NK-92 treated with Interleukin-12 subunit alpha and Interleukin-12 subunit beta, amount 100 ng/mL, for 24 hours (cell line): Measurements from ENCODE around the gene ANKRD36.
"Not testable (repeated sequence)": the region's sequence is repeated elsewhere in the genome, so short reads cannot be mapped to it uniquely, and the experiment has no call there.

Experiments
- DNase-seq: peaks from one replicate; lab custom pipeline; 2025; lab: John Stamatoyannopoulos, UW

Gene ANKRD36

GRCh38 chr2:97113882-97114255 is 916 bp downstream of the ANKRD36 start:
- DNase-seq, result not testable (repeated sequence)

- DNase-seq, result not testable (repeated sequence)
Observed at GRCh38 chr2:97129090-97129489, 16.1 kb downstream of the ANKRD36 start.

DNA sequence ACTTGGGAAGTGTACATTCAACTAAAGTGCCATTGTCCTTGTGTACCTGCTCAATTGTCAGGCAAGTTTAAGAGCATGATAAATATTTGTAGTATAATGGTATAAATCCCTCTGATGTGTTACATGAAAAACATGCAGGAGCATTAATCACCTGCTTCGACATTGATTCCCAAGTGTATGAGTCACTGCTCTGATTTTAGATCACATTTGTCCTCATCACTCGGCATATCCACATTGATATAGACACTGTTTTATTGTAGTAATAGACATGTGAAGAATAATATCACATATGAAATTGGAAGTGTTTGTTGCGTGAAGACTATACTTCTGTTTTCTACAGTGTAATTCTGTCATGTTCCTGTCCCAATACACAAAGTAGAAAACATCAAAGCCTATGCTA is 31.1 kb downstream of the ANKRD36 start:
- not testable (repeated sequence) for DNase-seq

DNA sequence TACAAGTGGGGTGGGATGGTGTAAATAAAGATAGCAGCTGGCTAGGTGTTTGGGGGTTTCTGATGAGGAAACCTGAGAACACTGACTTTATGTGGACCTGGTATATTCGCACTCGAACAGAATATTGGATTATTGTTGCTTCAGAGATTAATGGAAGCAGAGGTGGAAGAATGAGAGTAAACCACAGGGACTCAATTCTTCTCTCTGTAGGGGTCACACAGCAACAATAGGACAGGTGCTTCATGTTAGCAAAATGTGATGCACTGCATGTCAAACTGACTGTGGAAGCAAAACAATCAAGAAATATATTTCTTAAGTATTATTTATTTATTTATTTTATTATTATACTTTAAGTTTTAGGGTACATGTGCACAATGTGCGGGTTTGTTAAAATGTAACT is 53.6 kb downstream of the ANKRD36 start:
- DNase-seq, result not testable (repeated sequence)

GRCh38 chr2:97167938-97168337 is 55.0 kb downstream of the ANKRD36 start:
- DNase-seq, result not testable (repeated sequence)

DNA sequence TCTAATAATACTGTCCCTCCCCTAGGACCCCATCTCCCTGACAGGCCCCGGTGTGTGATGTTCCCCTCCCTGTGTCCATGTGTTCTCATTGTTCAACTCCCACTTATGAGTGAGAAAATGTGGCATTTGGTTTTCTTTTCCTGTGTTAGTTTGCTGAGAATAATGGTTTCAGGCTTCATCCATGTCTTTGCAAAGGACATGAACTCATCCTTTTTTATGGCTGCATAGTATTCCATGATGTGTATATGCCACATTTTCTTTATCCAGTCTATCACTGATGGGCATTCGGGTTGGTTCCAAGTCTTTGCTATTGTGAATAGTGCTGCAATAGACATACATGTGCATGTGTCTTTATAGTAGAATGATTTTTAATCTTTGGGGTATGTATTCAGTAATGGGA is 55.6 kb downstream of the ANKRD36 start:
- DNase-seq, result not testable (repeated sequence)

- not testable (repeated sequence) for DNase-seq
Observed at GRCh38 chr2:97180391-97180790, 67.4 kb downstream of the ANKRD36 start.

GRCh38 chr2:97195349-97195748 is 82.4 kb downstream of the ANKRD36 start:
- not testable (repeated sequence) for DNase-seq

DNA sequence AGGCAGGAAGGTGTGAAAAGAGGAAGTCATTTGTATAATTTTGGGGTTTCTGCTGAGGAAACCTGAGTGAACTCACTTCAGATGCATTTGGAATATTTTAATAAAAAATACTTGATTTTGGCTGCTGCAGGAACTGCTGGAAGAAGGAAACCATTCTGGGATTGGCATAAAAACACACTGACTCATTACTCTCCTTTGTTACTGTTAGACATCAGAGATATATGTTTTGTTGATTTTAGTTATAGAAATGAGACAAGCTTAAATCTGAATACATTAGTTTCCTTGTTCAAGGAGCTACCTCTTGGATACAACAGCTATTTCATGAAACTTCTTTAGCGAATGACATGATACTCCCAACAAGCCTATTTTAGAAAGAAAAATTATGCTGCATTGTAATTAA is 84.3 kb downstream of the ANKRD36 start:
- DNase-seq, result not testable (repeated sequence)

GRCh38 chr2:97200887-97201286 is 87.9 kb downstream of the ANKRD36 start:
- DNase-seq, result not testable (repeated sequence)

- not testable (repeated sequence) for DNase-seq
Observed at GRCh38 chr2:97202643-97203250, 89.8 kb downstream of the ANKRD36 start.

DNA sequence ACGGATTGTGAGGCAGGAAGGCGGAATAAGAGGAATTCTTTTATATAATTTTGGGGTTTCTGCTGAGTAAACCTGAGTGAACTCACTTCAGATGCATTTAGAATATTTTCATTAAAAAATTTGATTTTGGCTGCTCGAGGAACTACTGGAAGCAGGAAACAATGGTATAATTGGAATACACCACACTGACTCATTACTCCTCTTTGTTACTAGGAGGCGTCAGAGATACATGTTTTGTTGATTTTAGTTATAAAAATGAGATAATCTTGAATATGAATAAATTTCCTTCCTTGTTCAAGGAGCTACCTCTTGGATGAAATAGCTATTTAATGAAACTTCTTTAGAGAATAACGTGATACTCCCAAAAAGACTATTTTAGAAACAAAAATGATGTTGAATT is 97.4 kb downstream of the ANKRD36 start:
- DNase-seq, result no peak

GRCh38 chr2:97215025-97215424 is 102.1 kb downstream of the ANKRD36 start:
- DNase-seq, result not testable (repeated sequence)

GRCh38 chr2:97230848-97231585 is 118.1 kb downstream of the ANKRD36 start:
- not testable (repeated sequence) for DNase-seq

DNA sequence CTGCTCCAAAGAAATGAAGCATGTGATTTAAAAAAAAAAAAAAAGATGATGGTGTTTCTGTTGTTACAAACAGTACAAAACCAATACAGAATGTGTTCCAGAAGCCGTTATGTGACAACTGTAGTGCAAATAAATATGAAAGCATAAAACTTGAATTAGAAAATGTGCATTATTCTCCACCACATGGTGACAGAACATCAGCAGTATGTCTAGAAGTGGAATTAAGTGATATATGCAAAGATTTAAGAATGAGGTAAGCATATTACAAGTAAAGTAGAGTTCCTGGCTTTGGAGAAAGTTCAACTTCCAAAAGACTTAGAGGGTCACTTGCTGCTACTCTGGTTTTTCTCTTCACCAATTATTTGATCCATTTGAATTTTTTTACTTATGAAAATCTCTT is 120.0 kb downstream of the ANKRD36 start:
- not testable (repeated sequence) for DNase-seq

DNA sequence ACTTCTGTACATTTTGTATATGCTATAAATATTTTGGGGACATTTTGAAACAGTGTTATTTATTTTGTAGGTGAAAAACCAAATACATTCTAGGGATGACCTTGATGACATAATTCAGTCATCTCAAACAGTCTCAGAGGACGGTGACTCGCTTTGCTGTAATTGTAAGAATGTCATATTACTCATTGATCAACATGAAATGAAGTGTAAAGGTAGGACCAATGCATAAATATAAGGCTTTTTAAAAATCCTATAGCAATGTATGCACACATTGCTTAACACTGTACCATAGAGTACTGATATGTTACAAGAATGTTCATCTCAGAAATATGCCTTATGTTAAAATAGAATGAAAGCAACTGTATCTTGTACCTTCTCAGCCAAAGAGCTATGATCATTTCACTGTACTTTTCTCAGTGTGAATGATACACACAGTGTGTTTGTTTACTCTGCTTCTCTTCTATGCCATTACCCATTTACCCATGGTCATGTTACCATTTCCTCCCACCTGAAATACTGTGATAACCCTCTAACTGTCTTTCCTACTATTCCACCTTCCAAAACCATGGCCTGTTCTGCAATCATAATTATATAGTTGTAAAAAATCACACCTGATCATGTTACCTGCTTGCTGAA is 120.8 kb downstream of the ANKRD36 start:
- not testable (repeated sequence) for DNase-seq

DNA sequence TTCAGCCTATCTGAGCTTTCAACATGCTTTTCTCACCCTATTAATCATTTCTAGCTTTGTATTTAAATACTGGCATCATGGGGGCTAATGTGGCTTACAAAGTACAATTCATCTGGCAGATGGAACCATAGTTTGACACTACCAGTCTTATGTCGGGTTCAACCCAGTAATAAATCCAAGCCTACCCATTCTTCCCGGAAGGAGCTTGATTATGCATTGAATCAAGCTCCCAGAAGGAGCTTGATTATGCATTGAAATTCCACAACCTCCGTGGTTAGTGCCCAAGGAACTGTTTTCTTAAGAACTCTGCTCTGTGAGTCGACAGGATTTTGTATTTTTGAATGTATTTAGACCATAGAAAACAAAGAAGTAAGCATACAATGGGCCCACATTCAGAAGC is 148.2 kb downstream of the ANKRD36 start:
- DNase-seq, result not testable (repeated sequence)

DNA sequence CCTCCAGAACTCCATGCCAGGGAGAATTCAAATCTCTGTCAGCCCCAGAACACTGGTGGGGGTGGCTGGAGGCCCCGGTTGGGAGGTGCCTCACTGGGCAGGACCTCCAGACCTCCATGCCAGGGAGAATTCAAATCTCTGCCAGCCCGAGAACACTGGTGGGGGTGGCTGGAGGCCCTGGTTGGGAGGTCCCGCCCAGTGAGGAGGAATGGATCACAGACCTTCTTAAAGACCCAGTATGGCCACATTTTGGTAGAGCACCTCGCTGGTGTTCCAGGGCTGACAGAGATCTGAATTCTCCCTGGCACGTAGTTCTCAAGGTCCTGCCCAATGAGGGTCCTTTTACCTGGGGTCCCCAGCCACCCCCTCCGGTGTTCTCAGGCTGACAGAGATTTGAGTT is 153.5 kb downstream of the ANKRD36 start:
- DNase-seq, result not testable (repeated sequence)

- no peak for DNase-seq
Observed at GRCh38 chr2:97267411-97268074, 154.6 kb downstream of the ANKRD36 start.

DNA sequence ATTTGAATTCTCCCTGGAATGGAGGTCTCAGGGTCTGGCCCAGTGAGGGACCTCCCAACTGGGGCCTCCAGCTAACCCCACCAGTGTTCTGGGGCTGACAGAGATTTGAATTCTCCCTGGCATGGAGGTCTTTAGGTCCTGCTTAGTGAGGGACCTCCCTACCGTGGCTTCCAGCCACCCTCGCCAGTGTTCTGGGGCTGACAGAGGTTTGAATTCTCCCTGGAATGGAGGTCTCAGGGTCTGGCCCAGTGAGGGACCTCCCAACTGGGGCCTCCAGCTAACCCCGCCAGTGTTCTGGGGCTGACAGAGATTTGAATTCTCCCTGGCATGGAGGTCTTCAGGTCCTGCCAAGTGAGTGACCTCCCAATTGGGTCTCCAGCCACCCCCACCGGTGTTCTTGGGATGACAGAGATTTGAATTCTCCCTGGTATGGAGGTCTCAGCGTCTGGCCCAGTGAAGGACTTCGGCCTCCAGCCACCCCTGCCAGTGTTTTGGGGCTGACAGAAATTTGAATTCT is 155.2 kb downstream of the ANKRD36 start:
- not testable (repeated sequence) for DNase-seq

DNA sequence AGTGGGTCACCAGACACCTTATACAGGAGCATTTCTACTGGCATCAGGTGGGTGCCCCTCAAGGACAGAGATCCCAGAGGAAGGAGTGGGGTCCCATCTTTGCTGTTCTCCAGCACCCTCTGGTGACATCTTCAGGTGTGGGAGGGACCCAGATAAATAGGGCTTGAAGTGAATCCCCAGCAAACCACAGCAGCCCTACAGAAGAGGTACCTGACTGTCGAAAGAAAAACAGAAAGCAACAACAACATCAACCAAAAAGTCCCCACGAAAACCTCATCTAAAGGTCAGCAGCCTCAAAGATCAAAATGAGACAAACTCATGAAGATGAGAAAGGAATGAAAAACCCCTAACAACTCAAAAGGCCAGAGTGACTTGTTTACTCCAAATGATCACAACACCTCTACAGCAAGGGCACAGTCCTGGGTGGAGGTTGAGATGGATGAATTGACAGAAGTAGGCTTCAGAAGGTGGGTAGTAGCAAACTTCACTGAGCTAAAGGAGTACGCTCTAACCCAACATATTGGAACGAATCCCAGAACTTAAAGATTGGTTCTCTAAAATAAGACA is 163.4 kb downstream of the ANKRD36 start:
- not testable (repeated sequence) for DNase-seq

GRCh38 chr2:97285187-97285586 is 172.2 kb downstream of the ANKRD36 start:
- not testable (repeated sequence) for DNase-seq
